GM12872 (cell line): Measurements from ENCODE around the gene ACSM6.

Source experiments
- CTCF ChIP-seq: IDR thresholded peaks from 3 replicates; pipeline ENCODE4 v1.5.1; 2011; ENCODE audit warnings: low read depth, mild to moderate bottlenecking, low read length, moderate library complexity; ENCODE audit not compliant: insufficient read depth

The ACSM6 gene

GRCh38 chr10:95217476-95217875, 23.4 kb downstream of the ACSM6 start:
- no peak for TF ChIP-seq CTCF

GRCh38 chr10:95220539-95220938, 26.5 kb downstream of the ACSM6 start:
- TF ChIP-seq CTCF: no peak

- no peak for TF ChIP-seq CTCF
Measured at GRCh38 chr10:95221124-95221523, 27.1 kb downstream of the ACSM6 start.

- no peak for TF ChIP-seq CTCF
Measured at GRCh38 chr10:95225136-95225535, 31.1 kb downstream of the ACSM6 start.

- no peak for TF ChIP-seq CTCF
Measured at GRCh38 chr10:95229724-95230627, 35.9 kb downstream of the ACSM6 start.

GRCh38 chr10:95233377-95234034, 39.5 kb downstream of the ACSM6 start:
- no peak for TF ChIP-seq CTCF

GRCh38 chr10:95234951-95235350, 40.9 kb downstream of the ACSM6 start:
- TF ChIP-seq CTCF: no peak
